GM21526 (cell line): ENCODE measurements around the gene PRRC2B.
"Not testable (repeated sequence)": the region's sequence is repeated elsewhere in the genome, so short reads cannot be mapped to it uniquely, and the experiment has no call there.

Experiments used
- ATAC-seq: cut with Tn5 transposase; IDR thresholded peaks from one replicate; pipeline ENCODE4 v1.9.1; 2021; ENCODE audit warnings: moderate library complexity; ENCODE audit not compliant: unreplicated experiment, low FRiP score

The PRRC2B gene

GRCh38 chr9:131503626-131504465, 110.0 kb downstream of the PRRC2B start:
- ATAC-seq, result no peak

GRCh38 chr9:131505012-131505411, 111.1 kb downstream of the PRRC2B start:
- ATAC-seq, result no peak

DNA sequence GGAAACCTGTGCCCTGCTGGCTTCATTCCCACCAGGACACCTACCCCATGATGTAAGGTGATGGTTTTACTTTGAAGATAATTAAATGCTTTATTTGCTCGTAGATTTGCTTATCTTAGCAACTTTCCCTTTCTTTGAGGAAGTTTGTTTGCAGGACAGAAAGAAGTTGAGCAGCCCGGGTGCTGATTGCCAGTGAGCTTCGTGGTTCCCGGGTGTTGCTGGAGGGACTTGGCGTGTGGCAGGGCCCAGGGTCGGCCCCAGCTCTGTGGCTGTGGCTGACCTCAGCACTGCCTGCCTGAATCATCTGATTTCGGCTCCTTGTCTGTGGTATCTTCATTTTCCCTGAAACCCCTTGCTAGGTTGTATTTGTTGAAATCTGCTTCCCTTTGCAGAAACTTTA, 117.5 kb downstream of the PRRC2B start:
- ATAC-seq, result no peak

GRCh38 chr9:131511880-131512279, 118.0 kb downstream of the PRRC2B start:
- ATAC-seq, result no peak

- no peak for ATAC-seq
Measured at GRCh38 chr9:131513177-131513576, 119.3 kb downstream of the PRRC2B start.

- ATAC-seq, result not testable (repeated sequence)
Measured at GRCh38 chr9:131515559-131516031, 121.7 kb downstream of the PRRC2B start.

GRCh38 chr9:131516100-131516499, 122.2 kb downstream of the PRRC2B start:
- ATAC-seq, result no peak

- ATAC-seq, result no peak
Measured at GRCh38 chr9:131516930-131517329, 123.0 kb downstream of the PRRC2B start.

GRCh38 chr9:131517761-131518190, 123.9 kb downstream of the PRRC2B start:
- no peak for ATAC-seq

GRCh38 chr9:131518553-131518952, 124.7 kb downstream of the PRRC2B start:
- ATAC-seq, result no peak

DNA sequence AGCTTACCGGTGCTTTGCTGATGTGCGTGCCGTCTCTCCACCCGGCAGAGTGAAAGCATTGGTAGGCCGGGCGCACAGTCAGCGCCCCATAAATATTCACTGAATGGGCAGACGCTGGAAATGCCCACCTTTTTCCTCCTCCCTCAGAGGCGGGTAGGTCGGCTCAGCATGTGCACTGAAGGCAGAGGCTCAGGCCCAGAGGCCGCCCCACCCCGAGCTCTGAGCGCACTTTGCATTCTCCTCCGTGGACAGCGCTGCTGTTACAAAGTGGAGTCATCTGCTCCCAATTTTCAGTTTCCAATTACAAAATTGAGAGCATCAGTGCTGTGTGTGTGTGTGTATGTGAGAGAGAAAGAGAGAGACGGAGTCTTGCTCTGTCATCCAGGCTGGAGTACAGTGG, 126.6 kb downstream of the PRRC2B start:
- no peak for ATAC-seq

GRCh38 chr9:131521203-131521602, 127.3 kb downstream of the PRRC2B start:
- no peak for ATAC-seq

GRCh38 chr9:131521822-131522221, 127.9 kb downstream of the PRRC2B start:
- no peak for ATAC-seq

- no peak for ATAC-seq
Measured at GRCh38 chr9:131522257-131523085, 128.6 kb downstream of the PRRC2B start.

GRCh38 chr9:131523086-131523388, 129.2 kb downstream of the PRRC2B start:
- no peak for ATAC-seq

GRCh38 chr9:131523451-131524435, 129.9 kb downstream of the PRRC2B start:
- no peak for ATAC-seq

DNA sequence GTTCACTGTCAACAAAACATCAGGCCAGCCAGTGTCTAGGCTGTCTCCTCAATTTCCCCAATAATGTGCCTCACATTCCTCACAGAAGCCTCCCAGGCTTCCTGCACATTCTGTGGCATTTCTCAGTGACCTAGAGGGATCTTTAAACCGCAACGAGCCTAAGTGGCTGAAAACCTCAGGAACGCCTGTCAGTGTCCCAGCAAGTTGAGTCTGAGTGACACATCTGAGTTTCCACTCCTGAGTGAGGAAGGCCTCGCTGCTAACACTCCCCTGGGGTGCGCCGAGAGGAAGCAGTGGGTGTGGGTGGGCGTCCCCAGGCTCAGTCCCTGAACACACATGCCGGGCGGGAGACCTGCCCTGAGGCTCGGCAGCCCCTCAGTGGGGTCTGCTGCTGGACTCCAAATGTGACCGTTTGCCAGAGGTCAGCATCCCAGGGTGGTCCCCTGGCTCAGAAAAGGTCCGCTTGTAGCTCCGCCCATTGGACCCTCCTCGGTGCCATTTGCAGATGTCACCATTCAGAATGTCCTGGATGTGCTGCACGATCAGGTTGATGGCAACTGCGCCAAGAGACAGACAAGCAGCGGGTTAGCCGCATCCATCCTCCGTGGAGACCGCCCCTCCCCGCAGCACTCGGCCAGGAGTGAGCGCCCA, 130.9 kb downstream of the PRRC2B start:
- no peak for ATAC-seq

- ATAC-seq, result no peak
Measured at GRCh38 chr9:131525643-131526565, 132.0 kb downstream of the PRRC2B start.

GRCh38 chr9:131528186-131528585, 134.3 kb downstream of the PRRC2B start:
- no peak for ATAC-seq
